WERI-Rb-1 (cell line): Measurements from ENCODE around the gene KIF18A.

ENCODE experiments used
- DNase-seq: peaks from one replicate; pipeline ENCODE4 v3.0.0-alpha.2; 2020
- H3K27ac ChIP-seq: fragments of 250-450 bp; sonication (Bioruptor Pico); 2 replicates; pipeline ENCODE4 v1.5.1; 2020; ENCODE audit warnings: mild to moderate bottlenecking, moderate library complexity
- H3K27me3 ChIP-seq: fragments of 250-450 bp; sonication (Bioruptor Pico); 2 replicates; pipeline ENCODE4 v1.5.1; 2021; ENCODE audit warnings: mild to moderate bottlenecking, low read depth, moderate library complexity; ENCODE audit not compliant: insufficient read depth, severe bottlenecking
- H3K36me3 ChIP-seq: fragments of 250-450 bp; sonication (Bioruptor Pico); 2 replicates; pipeline ENCODE4 v1.5.1; 2020; ENCODE audit warnings: mild to moderate bottlenecking, moderate library complexity
- H3K4me3 ChIP-seq: 2 replicates; pipeline ENCODE4 v1.5.1; 2011; ENCODE audit warnings: low read depth, mild to moderate bottlenecking, control low read depth, low read length
- H3K9me3 ChIP-seq: fragments of 250-450 bp; sonication (Bioruptor Pico); 2 replicates; pipeline ENCODE4 v1.5.1; 2021; ENCODE audit warnings: mild to moderate bottlenecking, moderate library complexity; ENCODE audit not compliant: severe bottlenecking
- TF ChIP-seq, protein P1 (sequence below): IDR thresholded peaks from 2 replicates; pipeline ENCODE4 v1.5.1; 2011; ENCODE audit warnings: low read depth, mild to moderate bottlenecking, control low read depth, inconsistent platforms, low read length

Gene KIF18A

DNA sequence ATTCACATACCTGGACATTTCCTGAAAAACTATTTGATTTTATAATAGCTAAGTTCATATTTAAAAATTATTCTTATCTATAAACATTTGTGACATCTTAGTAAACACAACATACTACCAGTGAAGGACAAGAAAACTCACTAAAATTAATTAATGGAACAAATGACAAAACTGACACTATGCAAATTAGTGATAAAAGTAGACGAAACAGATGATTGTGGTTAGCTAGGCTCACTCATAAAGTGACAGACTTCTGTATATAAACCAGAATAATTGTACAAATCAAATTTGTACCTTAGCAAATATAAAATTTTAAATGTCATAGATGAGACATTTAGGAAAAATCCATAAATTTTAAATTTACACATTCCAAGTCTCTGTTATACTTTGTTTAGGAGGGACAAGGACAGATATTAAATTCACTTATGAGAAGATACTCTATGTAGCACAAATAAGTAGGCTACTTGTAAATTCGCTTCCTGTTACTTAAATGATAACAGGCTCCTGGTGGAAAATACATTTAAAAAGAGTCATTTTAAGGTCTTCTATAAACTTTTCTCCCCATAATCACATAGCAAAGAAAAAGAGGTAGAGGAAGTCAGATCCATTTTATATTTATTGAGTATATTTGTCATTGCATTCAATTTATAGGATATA, 81.2 kb downstream of the KIF18A start:
- H3K27me3 ChIP-seq = no peaks in the 10 kb centered on the region
- no peak overlapping the region for H3K27ac ChIP-seq
- H3K36me3 ChIP-seq = no peaks in the 10 kb centered on the region; the same call in 1 of the 2 replicates
- DNase-seq = no peak
- TF ChIP-seq, protein P1, sequence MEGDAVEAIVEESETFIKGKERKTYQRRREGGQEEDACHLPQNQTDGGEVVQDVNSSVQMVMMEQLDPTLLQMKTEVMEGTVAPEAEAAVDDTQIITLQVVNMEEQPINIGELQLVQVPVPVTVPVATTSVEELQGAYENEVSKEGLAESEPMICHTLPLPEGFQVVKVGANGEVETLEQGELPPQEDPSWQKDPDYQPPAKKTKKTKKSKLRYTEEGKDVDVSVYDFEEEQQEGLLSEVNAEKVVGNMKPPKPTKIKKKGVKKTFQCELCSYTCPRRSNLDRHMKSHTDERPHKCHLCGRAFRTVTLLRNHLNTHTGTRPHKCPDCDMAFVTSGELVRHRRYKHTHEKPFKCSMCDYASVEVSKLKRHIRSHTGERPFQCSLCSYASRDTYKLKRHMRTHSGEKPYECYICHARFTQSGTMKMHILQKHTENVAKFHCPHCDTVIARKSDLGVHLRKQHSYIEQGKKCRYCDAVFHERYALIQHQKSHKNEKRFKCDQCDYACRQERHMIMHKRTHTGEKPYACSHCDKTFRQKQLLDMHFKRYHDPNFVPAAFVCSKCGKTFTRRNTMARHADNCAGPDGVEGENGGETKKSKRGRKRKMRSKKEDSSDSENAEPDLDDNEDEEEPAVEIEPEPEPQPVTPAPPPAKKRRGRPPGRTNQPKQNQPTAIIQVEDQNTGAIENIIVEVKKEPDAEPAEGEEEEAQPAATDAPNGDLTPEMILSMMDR = no peak
- no peaks in the 10 kb centered on the region for H3K9me3 ChIP-seq
- H3K4me3 ChIP-seq = no peak overlapping the region

GRCh38 chr11:28017816-28018215, 90.1 kb downstream of the KIF18A start:
- Histone ChIP-seq H3K36me3 (no peaks in the 10 kb centered on the region; the same call in 1 of the 2 replicates), H3K4me3 (no peak overlapping the region), H3K9me3 (no peaks in the 10 kb centered on the region), H3K27me3 (no peaks in the 10 kb centered on the region), H3K27ac (no peak overlapping the region)
- TF ChIP-seq, protein P1 = no peak
- DNase-seq = no peak

- DNase-seq = no peak
- TF ChIP-seq, protein P1 = no peak
- no peaks in the 10 kb centered on the region for H3K27me3 ChIP-seq
- no peaks in the 10 kb centered on the region for H3K9me3 ChIP-seq
- H3K4me3 ChIP-seq = no peak overlapping the region
- no peaks in the 10 kb centered on the region for H3K36me3 ChIP-seq
- no peak overlapping the region for H3K27ac ChIP-seq
Measured at GRCh38 chr11:28011813-28012212, 96.1 kb downstream of the KIF18A start.

- H3K4me3 ChIP-seq = no peak overlapping the region
- H3K27me3 ChIP-seq = no peaks in the 10 kb centered on the region
- DNase-seq = no peak
- TF ChIP-seq, protein P1 = no peak
- H3K27ac ChIP-seq = no peak overlapping the region
- no peaks in the 10 kb centered on the region for H3K36me3 ChIP-seq
- H3K9me3 ChIP-seq = no peaks in the 10 kb centered on the region
Measured at GRCh38 chr11:28009996-28010395, 98.0 kb downstream of the KIF18A start.

DNA sequence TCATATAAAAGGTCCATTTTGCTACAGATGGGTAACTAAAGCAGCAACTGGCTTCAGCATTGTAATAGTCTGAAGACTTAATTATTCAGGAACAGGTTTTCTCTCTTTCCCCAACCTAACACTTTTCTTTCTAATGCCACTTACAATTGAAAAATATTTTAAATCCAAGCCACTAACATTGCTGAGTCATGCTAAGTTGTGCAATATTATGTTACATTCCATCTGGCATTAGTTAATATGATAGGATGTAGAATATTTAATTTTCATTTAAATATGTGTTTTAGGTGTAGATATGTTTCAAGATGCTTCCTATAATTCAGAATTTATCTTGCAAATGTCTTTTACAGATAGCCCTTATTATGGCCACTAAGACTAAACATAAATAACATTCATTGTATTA, 98.6 kb downstream of the KIF18A start:
- H3K27ac ChIP-seq = no peak overlapping the region
- H3K4me3 ChIP-seq = no peak overlapping the region
- H3K27me3 ChIP-seq = no peaks in the 10 kb centered on the region
- no peaks in the 10 kb centered on the region for H3K36me3 ChIP-seq
- H3K9me3 ChIP-seq = no peaks in the 10 kb centered on the region
- TF ChIP-seq, protein P1 = no peak
- DNase-seq = no peak

GRCh38 chr11:28003615-28004014, 104.3 kb downstream of the KIF18A start:
- no peaks in the 10 kb centered on the region for H3K36me3 ChIP-seq
- DNase-seq = no peak
- TF ChIP-seq, protein P1 = no peak
- H3K4me3 ChIP-seq = no peak overlapping the region
- no peaks in the 10 kb centered on the region for H3K27me3 ChIP-seq
- no peak overlapping the region for H3K27ac ChIP-seq
- H3K9me3 ChIP-seq = peaks cover 2% of the 10 kb centered on the region
